HG03280 (cell line): Measurements from ENCODE around the gene TLR10.
A peak's percentile ranks its signal among the peaks of the same experiment; 100 is the strongest.
"Not testable (repeated sequence)": the region's sequence is repeated elsewhere in the genome, so short reads cannot be mapped to it uniquely, and the experiment has no call there.

Experiments used
- ATAC-seq: cut with Tn5 transposase; IDR thresholded peaks from one replicate; pipeline ENCODE4 v1.9.1; 2021; ENCODE audit warnings: mild to moderate bottlenecking, moderate library complexity; ENCODE audit not compliant: unreplicated experiment

Gene TLR10

DNA sequence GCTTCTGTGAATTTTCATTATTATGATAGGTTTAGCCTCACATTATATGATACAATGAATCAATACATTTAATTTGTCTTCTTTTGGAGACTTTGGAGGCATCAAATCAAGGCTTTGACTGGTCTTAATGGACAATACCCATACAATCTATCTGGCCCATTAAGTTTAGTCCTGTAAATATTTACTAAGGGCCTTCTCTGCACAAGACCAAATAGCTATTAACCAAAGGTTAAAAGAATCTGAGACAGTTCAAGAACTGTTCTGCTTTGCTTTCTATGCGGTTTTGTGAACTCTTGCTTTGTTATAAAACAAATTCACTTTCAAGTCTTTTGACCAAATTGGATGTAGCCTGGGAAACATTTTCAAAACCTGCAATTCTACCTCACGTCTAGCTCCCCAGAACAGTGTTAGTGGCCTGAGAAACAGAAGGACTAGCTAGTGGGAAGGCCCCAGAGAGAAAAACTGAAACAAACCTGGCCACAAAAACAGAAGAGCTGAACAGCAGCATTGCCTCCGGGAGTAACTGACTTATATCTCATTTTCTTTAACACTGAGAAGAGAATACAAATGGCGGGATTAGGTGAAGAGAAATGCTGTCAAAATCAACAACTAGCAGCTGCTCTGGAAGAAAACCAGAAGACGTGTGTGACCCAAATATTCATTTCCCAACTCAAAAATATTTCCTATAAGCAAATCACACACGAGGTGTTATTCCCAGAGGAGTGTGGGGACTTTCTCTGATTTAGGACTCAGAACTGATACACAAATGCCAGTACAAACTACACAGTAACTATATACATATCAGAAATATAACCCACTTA is 21.3 kb upstream of the TLR10 start:
- peak; percentile 47 for ATAC-seq

DNA sequence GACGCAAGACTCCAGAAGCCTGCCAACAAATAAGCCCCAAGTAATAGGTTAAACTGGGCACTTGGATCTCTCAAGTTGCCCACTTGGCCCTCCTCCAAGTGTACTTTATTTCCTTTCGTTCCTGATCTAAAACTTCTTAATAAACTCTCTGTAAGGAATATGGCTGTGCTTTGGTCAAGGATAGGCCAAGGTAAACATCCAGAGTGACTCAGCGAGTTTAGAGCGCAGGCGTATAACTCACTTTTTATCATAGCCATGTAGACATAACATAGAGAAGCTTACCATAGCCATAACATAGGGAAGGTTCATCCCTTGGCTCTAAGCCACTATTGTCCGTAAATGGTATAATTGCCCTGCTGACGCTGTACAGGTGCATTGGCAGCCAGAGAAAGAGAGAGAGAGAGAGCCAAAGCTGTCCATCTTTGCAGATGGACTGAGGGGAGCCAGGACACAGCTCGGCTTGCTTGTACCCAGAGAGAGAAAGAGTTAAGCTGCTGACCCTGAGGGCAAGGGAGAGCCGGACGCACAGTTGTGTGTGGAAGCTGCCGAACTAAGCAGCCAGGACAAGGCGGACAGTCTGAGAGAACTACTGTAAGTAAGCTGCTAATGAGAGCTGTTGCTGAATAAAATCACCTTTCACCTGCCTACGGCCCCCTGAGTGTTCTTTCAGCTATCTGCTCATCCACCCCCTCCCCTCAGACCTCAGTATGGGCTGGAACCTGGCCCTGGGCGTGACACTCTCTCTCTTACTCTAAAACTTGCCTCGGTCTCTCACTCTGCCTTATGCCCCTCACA is 20.0 kb upstream of the TLR10 start:
- no peak for ATAC-seq

DNA sequence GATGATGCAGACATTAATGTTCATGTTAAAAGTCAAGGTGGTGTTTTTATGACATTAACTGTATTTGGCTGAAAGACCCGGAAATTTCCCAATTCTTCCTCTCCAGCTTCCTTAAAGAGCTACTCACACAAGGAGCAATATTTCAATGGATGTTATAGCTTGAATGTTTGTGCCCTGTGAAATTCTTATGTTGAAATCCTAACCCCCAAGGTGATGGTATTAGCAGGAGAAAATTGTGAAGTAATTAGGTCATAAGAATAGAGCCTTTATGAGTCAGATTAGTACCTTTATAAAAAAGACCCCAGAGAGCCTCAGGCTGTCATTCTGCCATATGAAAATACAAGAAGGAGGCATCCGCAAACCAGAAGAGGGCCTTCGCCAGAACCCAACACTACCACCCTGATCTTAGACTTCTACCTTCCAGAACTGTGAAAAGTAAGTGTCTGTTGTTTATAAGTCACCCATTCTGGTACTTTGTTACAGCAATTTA is 18.2 kb upstream of the TLR10 start:
- no peak for ATAC-seq

DNA sequence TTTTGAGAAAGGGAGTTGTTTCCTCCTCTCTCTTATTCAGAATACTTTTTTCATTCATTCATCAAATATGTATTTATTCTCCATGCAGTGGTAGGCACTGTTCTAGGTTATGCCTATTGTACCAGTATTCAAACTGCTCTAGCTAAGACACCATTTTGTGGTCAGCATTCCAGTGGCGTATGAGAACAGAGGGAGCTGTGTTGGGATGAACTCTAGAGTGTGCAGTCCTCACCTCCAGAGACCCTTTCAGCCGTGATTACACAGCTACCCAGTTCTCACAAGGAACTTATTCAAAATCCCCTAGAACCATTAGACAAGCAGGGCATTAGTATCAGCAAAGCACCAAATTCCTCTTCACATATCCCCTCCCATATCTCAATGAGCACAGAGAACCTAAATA is 17.6 kb upstream of the TLR10 start:
- no peak for ATAC-seq

DNA sequence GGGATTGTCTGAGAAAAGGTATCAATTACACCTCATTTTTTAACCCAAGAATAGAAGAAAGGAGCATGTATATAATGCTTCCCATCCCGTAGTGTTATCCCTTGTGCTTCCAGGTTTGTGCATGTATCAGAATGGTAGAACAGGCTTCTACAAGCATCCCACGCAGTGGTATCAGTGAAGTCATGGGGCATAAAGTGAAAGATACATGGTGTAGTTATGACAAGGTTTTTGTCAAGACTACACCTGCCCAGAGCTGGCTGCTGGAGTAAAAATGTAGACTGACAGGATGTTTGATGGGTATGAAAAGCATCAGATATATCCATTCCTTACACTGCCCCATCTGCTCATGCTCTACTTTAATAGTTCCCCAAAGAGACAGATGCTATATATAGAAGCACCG is 12.3 kb upstream of the TLR10 start:
- ATAC-seq, result no peak

DNA sequence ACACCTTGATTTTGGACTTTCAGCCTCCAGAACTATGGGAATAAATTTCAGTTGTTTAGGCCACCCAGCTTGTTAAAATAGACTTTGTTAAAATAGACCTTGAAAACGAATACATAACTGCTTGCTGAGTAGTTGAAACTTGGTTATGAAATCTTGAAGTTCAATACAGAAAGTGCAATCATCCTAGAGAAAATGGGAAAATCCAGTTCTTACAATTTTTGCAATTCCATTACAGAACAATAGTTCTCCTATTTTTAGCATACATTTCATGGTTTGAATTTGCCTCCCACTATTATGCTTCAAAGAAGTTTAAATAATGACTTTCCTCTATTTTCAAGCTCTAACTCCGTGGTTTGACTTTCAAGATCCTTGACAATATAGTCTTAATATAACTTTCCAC is 11.3 kb upstream of the TLR10 start:
- ATAC-seq, result no peak

DNA sequence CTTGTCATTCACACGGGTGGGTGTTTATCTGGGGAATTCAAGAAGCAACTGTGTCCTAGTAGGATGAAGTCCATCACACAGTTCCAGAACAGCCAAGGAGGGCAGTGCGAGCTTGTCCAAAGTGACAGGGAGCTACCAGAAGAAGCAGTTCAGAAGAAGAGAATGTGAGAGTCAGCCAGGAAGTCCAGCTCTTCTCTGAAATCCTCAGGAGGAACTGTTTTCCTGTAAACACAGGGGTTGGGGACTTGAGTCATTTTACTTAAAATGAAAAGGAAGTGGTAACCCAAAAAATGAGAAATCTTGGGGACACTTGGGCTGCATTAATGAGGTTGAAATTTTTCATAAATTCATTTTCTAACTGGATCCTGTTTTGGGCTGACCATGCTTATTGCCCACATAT is 8.2 kb upstream of the TLR10 start:
- ATAC-seq, result no peak

DNA sequence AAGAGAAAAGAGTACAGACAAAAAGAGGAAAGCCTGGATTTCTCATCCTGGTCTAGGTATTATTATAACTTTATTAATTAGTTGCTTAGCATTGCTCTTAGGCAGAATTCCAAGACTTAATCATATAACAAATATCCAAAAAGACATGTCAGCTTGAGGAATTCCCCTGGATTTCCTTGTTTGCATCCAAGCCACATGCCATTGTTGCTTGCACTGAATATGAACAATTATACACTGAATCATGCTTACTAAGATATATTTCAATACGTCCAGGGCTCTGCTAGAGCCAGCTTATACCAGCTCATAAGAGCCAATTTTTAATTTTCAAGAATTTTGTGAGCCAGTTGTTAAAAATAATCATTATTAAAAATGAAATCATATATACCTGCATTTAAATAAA is 5.5 kb upstream of the TLR10 start:
- no peak for ATAC-seq

DNA sequence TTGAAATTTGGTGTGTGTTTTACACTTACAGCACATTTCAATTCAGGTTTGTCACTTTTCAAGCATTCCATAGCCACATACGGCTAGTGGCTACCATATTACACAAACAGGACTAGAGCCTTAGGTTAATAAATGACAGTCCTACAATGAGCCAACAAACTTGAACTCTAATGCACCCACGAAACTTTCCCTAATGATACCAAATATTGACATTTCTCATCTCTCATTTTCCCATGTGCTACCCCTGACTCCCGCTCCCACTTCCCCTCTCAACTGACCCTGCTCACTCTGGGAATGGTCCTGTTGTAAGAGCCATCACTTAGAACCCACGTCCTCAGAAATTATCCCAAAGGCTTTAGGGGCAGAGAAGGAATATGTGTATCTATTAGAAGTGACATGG is 4.9 kb upstream of the TLR10 start:
- no peak for ATAC-seq

DNA sequence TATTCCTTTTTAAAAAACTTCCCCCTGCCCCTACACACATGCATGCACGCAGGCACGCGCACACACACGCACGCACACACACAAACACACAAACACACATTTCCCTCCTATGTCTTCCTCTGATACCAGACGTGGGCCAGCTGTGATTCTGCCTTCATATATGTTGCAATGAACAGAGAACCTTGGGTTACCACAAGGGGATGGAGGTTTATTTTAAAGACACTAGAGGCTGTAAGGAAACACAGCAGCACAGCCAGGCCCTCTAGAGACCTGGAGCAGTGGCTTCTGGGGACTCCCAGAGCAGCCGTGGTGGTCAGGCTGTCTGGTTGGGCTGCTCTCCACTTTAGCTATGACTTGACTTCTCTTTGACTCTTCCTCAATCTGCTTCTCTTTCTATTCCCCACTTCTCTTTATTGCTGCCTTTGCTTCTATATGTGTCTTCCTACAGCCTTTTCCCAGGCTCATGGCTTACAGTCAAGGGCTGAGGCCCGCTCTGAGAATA is 3.2 kb upstream of the TLR10 start:
- no peak for ATAC-seq

DNA sequence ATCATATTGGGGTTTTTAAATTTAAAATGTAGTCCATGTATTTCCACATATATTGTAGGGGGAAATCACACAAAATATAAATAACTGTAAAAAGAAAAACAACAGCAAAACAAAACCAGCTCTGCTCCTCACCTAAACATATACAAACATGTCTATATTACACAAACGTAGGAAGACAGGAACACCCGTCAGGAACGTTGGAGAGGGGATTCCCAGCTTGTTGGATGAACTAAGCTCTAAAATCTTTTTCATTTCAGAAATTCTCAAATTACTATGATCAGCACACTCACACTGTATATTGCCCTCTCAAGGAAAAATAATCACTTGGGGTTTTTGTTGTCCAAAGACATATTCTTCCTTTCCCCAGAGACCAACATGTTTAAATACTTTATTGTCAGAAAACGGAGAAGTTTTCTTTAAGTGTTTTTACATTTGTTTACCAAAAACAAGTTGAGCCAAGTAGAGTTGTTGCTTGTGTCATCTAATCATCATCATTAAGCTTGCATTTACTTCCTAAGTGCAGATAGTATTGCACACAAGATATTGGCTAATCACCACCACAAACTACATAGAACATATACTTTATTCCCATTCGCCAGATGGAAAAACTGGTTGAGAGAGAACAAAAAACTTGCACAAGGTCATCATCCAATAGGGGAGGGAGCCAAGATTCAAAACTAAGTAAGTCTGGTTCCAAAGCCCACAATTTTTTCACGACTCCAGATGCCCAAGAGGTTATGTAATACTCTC is 2.4 kb upstream of the TLR10 start:
- no peak for ATAC-seq

DNA sequence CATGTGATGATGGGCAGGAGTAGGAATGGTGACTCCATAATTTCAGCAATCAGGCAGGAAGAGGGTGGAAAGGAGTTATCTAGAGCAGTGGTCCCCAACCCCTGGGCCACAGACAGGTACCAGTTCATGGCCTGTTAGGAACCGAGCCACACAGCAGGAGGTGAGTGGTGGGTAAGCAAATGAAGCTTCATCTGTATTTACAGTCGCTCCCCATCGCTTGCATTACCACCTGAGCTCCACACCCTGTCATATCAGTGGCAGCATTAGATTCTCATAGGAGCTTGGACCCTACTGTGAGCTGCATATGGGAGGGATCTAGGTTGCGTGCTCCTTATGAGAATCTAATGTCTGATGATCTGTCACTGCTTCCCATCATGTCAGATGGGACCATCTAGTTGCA is 1.4 kb upstream of the TLR10 start:
- no peak for ATAC-seq

DNA sequence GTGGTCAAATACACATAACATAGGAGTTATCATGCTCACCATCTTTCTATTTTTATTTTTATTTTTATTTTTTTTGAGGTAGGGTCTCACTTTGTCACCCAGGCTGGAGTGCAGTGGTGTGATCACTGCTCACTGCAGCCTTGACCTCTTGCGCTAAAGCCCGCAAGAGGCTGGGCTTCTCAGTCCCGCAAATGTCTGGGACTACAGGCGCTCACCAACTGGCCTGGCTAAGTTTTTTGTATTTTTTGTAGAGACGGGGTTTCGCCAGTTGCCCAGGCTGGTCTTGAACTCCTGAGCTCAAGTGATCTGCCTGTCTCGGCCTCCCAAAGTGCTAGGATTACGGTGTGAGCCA is 295 bp upstream of the TLR10 start:
- no peak for ATAC-seq

DNA sequence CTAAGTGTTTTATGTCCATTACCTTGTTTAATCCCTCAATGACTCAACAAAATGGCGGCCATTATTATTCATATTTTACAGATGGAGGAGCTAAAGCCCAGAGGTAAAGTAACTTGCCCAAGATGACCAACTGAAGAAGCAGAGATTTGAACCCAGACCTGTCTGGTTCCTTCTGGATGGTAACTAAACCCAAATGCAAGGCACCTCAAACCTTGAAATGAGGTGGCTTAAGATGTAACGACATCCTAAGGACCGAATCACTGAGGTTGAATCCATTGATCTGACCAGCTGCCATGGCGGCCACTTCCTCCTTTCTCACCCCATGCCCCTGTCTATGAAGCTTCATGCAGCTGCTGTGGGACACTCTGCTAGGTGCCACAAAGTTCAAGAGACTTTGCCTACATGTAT is 932 bp downstream of the TLR10 start:
- ATAC-seq, result peak; percentile 19

DNA sequence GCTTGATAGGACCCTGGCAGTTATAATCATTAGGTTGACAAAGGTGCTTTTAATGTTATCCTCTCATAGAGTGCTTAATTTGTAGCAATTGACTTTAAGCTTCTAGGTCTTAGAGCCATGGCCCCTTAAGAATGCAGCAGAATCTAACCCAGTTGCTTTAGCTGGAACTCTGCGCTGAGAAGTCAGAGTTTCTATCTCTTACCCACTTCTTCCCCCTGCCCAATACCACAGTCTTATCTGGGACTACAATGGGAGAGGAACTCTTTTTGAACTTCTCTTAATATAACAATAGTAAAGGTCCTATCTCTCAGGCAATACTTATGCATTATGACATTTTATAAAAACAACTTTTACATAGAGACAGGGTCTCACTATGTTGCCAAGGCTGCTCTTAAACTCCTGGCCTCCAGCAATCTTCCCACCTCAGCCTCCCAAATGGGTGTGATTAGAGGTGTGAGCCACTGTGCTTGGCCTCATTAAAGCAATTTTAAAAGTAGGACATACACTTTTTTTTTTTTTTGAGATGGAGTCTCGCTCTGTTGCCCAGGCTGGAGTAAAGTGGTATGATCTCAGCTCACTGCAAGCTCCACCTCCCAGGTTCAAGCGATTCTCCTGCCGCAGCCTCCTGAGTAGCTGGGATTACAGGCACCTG is 1.8 kb downstream of the TLR10 start:
- no peak for ATAC-seq

DNA sequence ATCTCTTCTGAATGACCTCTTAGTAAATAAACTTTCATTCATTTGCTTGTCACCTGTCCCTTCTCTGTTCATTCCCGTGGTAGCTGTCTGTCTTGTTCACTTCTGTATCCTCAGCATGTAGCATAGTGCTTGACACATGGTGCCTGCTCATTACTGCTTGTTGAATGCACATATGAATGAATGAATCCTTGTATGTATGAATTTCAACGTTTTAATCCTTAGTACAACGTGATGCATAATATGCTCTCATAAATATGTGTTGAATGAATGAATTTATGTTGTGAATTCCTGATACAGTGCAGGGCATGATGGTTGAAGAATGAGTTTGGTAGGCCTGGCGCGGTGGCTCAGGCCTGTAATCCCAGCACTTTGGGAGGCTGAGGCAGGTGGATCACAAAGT is 3.0 kb downstream of the TLR10 start:
- no peak for ATAC-seq

DNA sequence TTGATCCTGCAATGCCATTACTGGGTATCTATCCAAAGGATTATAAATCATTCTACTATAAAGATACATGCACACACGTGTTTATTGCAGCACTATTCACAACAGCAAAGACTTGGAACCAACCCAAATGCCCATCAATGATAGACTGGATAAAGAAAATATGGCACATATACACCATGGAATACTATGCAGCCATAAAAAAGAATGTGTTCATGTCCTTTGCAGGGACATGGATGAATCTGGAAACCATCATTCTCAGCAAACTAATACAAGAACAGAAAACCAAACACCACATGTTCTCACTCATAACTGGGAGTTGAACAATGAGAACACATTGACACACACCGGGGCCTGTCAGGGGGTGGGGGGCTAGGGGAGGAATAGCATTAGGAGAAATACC is 4.9 kb downstream of the TLR10 start:
- ATAC-seq, result not testable (repeated sequence)

DNA sequence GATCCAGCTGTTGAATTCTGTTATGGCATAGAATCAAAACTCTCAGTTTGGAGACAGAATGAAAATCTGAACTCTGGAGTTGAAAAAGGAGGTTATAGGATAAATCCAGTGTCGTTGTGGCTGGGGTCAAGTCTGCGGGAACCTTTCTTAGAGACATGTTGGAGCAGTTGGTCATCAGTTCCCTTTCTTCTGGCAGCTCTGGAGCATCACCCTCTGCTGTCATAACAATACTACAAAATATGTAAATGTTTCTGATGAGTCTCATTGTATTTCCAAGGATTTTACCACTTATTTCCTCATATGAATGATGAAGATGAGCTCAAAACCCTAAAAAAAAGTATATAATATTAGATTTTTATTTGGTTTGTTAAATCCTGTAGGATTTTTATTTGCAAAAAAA is 7.5 kb downstream of the TLR10 start:
- ATAC-seq, result no peak

DNA sequence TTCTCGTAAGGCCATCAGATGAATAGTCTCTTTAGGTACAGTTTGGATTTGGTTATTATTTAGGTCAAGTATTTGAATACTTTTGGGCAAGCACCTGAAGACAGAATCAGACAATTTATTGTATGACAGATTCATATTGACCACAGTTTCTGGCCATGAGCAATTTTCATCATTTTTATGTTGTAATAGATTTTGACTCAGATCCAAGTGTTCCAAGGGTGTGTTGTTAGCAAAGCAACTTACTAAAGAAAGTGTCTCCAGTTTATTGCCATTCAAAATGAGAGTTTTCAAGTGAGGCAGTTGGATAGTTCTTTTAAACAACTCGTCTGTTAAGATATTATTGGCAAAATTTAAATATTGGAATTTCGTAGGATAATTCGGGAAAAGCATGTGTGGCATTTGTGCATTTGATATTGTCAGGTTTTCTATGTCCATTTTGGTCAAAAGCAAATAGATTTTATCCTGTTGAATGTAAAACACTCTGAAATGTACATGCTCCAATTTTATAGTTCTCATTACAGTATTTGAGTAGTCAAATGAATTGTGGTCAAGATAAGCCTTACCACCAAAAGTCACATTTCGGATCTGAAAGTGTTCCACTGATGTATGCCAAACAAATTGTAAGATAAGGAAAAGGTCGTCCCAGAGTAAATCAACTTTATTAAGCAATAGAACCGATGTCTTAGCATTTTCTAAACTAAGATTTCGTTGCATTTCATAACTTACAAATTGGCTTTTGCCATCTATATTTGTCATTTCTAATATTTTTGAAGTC is 8.4 kb downstream of the TLR10 start:
- no peak for ATAC-seq

DNA sequence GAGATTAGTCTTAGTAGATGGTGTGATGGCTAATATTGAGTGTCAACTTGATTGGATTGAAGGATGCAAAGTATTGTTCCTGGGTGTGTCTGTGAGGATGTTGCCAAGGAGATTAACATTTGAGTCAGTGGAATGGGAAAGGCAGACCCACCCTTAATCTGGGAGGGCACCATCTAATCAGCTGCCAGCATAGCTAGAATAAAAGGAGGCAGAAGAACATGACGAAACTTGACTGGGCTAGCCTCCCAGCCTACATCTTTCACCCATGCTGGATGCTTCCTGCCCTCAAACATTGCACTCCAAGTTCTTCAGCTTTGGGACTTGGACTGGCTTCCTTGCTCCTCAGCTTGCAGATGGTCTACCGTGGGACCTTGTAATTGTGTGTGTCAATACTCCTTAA is 12.5 kb downstream of the TLR10 start:
- ATAC-seq, result not testable (repeated sequence)
